Keratinocyte (primary cell): Measurements from ENCODE around the gene PCA3. TPM values are rescaled to one million over a fixed set of nuclear protein-coding genes. Genes with fewer than 3 reads are reported as not detected.

ENCODE experiments used
- DNase-seq: peaks from one replicate; pipeline ENCODE4 v3.0.0-alpha.2; 2011; ENCODE audit warnings: low read depth, missing footprints, low spot score
- FAIRE-seq: peaks from 2 replicates; lab custom pipeline; 2011; peaks lifted over from hg19 to GRCh38; lab: Jason Lieb, UNC
- H2AFZ ChIP-seq: 2 replicates; pipeline ENCODE4 v1.6.0; 2012; ENCODE audit warnings: low read length, control low read depth, inconsistent platforms; ENCODE audit not compliant: control insufficient read depth
- H3K27ac ChIP-seq: 2 replicates; pipeline ENCODE4 v1.5.1; 2011; ENCODE audit warnings: low read length; ENCODE audit not compliant: control insufficient read depth, insufficient read depth
- H3K27me3 ChIP-seq: 3 replicates; pipeline ENCODE4 v1.6.0; 2011; ENCODE audit warnings: low read length; ENCODE audit not compliant: control insufficient read depth, insufficient read depth; ENCODE audit errors: extremely low read depth
- H3K36me3 ChIP-seq, 2 experiments: 2 replicates in 1 of 2; 3 replicates in 1 of 2; pipeline ENCODE4 v1.5.1; 2011; ENCODE audit warnings: low read length in 2 of 2, mild to moderate bottlenecking in 1 of 2; ENCODE audit not compliant: control insufficient read depth in 2 of 2, insufficient read depth in 2 of 2; ENCODE audit errors: extremely low read depth in 1 of 2
- H3K4me1 ChIP-seq: 3 replicates; pipeline ENCODE4 v1.5.1; 2011; ENCODE audit warnings: low read length; ENCODE audit not compliant: control insufficient read depth, insufficient read depth; ENCODE audit errors: extremely low read depth
- H3K4me2 ChIP-seq: 3 replicates; pipeline ENCODE4 v1.6.0; 2011; ENCODE audit warnings: low read depth, low read length; ENCODE audit not compliant: control insufficient read depth, insufficient read depth; ENCODE audit errors: extremely low read depth
- H3K4me3 ChIP-seq, 3 experiments: fragments of 200-600 bp in 1 of 3; sonication (generic) in 1 of 3; 2 replicates in 2 of 3; 3 replicates in 1 of 3; pipeline ENCODE4 v1.5.1; 2011 to 2016; ENCODE audit warnings: low read length in 3 of 3, mild to moderate bottlenecking in 3 of 3, control low read depth in 2 of 3, inconsistent platforms in 1 of 3, low read depth in 1 of 3, mixed read lengths in 1 of 3, mixed run types in 1 of 3, moderate library complexity in 1 of 3; ENCODE audit not compliant: control insufficient read depth in 2 of 3, insufficient read depth in 2 of 3; ENCODE audit errors: extremely low read depth in 1 of 3
- H3K79me2 ChIP-seq: 2 replicates; pipeline ENCODE4 v1.6.0; 2012; ENCODE audit warnings: low read length; ENCODE audit not compliant: control insufficient read depth, insufficient read depth
- H3K9ac ChIP-seq: 3 replicates; pipeline ENCODE4 v1.6.0; 2011; ENCODE audit warnings: low read length; ENCODE audit not compliant: control insufficient read depth, insufficient read depth; ENCODE audit errors: extremely low read depth
- H3K9me1 ChIP-seq: 3 replicates; pipeline ENCODE4 v1.6.0; 2011; ENCODE audit warnings: low read length; ENCODE audit not compliant: control insufficient read depth, insufficient read depth; ENCODE audit errors: extremely low read depth
- H3K9me3 ChIP-seq: 2 replicates; pipeline ENCODE4 v1.5.1; 2012; ENCODE audit warnings: low read depth, low read length; ENCODE audit not compliant: control insufficient read depth
- H4K20me1 ChIP-seq: 3 replicates; pipeline ENCODE4 v1.6.0; 2011; ENCODE audit warnings: low read length; ENCODE audit not compliant: control insufficient read depth, insufficient read depth; ENCODE audit errors: extremely low read depth
- CTCF ChIP-seq, 3 experiments: IDR thresholded peaks in 1 of 3; conservative IDR thresholded peaks in 1 of 3; optimal IDR thresholded peaks in 1 of 3; 2 replicates in 2 of 3; 3 replicates in 1 of 3; pipeline versions ENCODE3 to v1.5.1; 2011; ENCODE audit warnings: low read length in 3 of 3, mild to moderate bottlenecking in 3 of 3, moderate library complexity in 2 of 3, control low read depth in 1 of 3, inconsistent platforms in 1 of 3; ENCODE audit not compliant: insufficient read depth in 2 of 3; ENCODE audit errors: extremely low read depth in 1 of 3
- EZH2 ChIP-seq: IDR thresholded peaks from one replicate; pipeline ENCODE4 v1.6.1; 2012; ENCODE audit warnings: inconsistent platforms, mild to moderate bottlenecking, low read length, moderate library complexity
- dilution Hi-C: fragments of 300-500 bp; cut with MboI; formaldehyde crosslinking; loops from one replicate; pipeline ENCODE4 v1.7.0; 2020; ENCODE audit warnings: low sequenced_read_pairs; ENCODE audit not compliant: extremely low pct_ligation_motif_present
- polyA plus RNA-seq, 5 experiments: library from polyadenylated mRNA; depleted of rRNA in 3 of 5; stranded (reverse) in 3 of 5; stranded (forward) in 1 of 5; unstranded in 1 of 5; fragments of >200 nt; gene quantifications; 1 replicate in 1 of 5; 2 replicates in 3 of 5; 3 replicates in 1 of 5; pipeline versions ENCODE4 v1.2.1 to v1.2.3, GENCODE V29; 2011 to 2012; ENCODE audit warnings: missing spikeins in 2 of 5, low read depth in 1 of 5, low replicate concordance in 1 of 5

The PCA3 gene
- polyA plus RNA-seq, 1 donor (not counting 4 experiments of a cell fraction or from before 2014, with no cell fraction given): not detected

DNA sequence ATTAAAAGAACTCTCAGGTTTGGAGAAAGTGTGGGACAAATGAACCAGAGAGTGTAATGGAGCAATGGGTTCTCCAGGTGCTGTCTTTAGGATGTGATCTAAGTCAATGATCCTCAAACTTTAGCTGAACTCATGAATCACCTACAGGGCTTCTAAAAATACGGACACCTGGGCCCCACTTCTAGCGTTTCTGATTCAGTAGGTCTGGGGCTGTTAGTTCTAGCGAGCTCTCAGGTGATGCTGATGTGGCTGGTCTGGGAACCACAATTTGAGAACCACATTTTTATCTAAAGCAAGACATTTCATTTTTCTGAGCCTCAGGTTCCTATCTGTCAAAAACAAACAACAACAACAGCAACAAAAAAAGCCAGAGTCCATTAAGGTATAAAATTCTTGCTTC lies 35.1 kb upstream of the PCA3 start:
- no peaks in the 10 kb centered on the region for H3K27me3 ChIP-seq
- FAIRE-seq: no peak

GRCh38 chr9:76729980-76730737 lies 34.1 kb upstream of the PCA3 start:
- H3K36me3 ChIP-seq: no peaks in the 10 kb centered on the region
- H3K79me2 ChIP-seq: no peaks in the 10 kb centered on the region
- no peaks in the 10 kb centered on the region for H3K9me3 ChIP-seq
- no peak overlapping the region for H3K9ac ChIP-seq
- no peak overlapping the region for H2AFZ ChIP-seq
- no peaks in the 10 kb centered on the region for H3K4me1 ChIP-seq
- H3K9me1 ChIP-seq: no peaks in the 10 kb centered on the region
- dilution Hi-C loops: no loop called here
- H4K20me1 ChIP-seq: no peaks in the 10 kb centered on the region
- TF ChIP-seq EZH2: no peak
- TF ChIP-seq CTCF (optimal IDR thresholded peaks at IDR 0.05 in 1 of 3, IDR thresholded peaks at IDR 0.05 in 1 of 3, conservative IDR thresholded peaks at IDR 0.05 in 1 of 3; ENCODE audit: extremely low read depth in 1 of 3, insufficient read depth in 2 of 3, low read length in 3 of 3): no peak
- FAIRE-seq (no peak), DNase-seq (no peak)
- H3K4me3 ChIP-seq: no peak overlapping the region
- H3K27me3 ChIP-seq: no peaks in the 10 kb centered on the region
- no peak overlapping the region for H3K4me2 ChIP-seq
- H3K27ac ChIP-seq: no peak overlapping the region

More for the DNA sequence above, 35.1 kb upstream of the PCA3 start:
- Histone ChIP-seq H3K4me3 (no peak overlapping the region), H3K9me3 (no peaks in the 10 kb centered on the region), H4K20me1 (no peaks in the 10 kb centered on the region), H3K9ac (no peak overlapping the region), H3K4me1 (no peaks in the 10 kb centered on the region), H3K27ac (no peak overlapping the region), H3K4me2 (no peak overlapping the region), H2AFZ (no peak overlapping the region), H3K9me1 (no peaks in the 10 kb centered on the region), H3K36me3 (no peaks in the 10 kb centered on the region), H3K79me2 (no peaks in the 10 kb centered on the region)
- no peak for DNase-seq
- dilution Hi-C loops: no loop called here
- TF ChIP-seq EZH2 (no peak), CTCF (optimal IDR thresholded peaks at IDR 0.05 in 1 of 3, IDR thresholded peaks at IDR 0.05 in 1 of 3, conservative IDR thresholded peaks at IDR 0.05 in 1 of 3; ENCODE audit: extremely low read depth in 1 of 3, insufficient read depth in 2 of 3, low read length in 3 of 3) (no peak)
